Osteocyte (in vitro differentiated cells): ENCODE data around the gene MYO15A. TPM values are rescaled to one million over a fixed set of nuclear protein-coding genes. Genes with fewer than 3 reads are reported as not detected.

Experiments used
- DNase-seq: peaks from one replicate; pipeline ENCODE4 v3.0.0; 2021; ENCODE audit warnings: mixed read lengths; ENCODE audit not compliant: unreplicated experiment; ENCODE audit errors: extremely low spot score
- H3K27ac Mint-ChIP-seq: one replicate; pipeline ENCODE4 v1.8.0; 2021; ENCODE audit warnings: mild to moderate bottlenecking, mixed read lengths; ENCODE audit not compliant: unreplicated experiment
- H3K27me3 Mint-ChIP-seq: one replicate; pipeline ENCODE4 v1.8.0; 2021; ENCODE audit warnings: mixed read lengths; ENCODE audit not compliant: unreplicated experiment
- H3K36me3 Mint-ChIP-seq: one replicate; pipeline ENCODE4 v1.8.0; 2021; ENCODE audit warnings: mixed read lengths; ENCODE audit not compliant: unreplicated experiment
- H3K4me1 Mint-ChIP-seq: one replicate; pipeline ENCODE4 v1.8.0; 2021; ENCODE audit warnings: mixed read lengths; ENCODE audit not compliant: unreplicated experiment
- H3K4me3 Mint-ChIP-seq: one replicate; pipeline ENCODE4 v1.8.0; 2021; ENCODE audit warnings: mild to moderate bottlenecking, moderate library complexity, mixed read lengths; ENCODE audit not compliant: unreplicated experiment
- H3K9me3 Mint-ChIP-seq: one replicate; pipeline ENCODE4 v1.8.0; 2021; ENCODE audit warnings: mixed read lengths; ENCODE audit not compliant: unreplicated experiment
- CTCF ChIP-seq: fragments of 200-600 bp; sonication (generic); IDR thresholded peaks from 2 replicates; pipeline ENCODE4 v1.5.0; 2021; ENCODE audit warnings: antibody characterized with exemption, mild to moderate bottlenecking, moderate library complexity
- long read RNA-seq: library from polyadenylated mRNA; unstranded; transcript quantifications from one replicate; pipeline ENCODE4 v2.0.0, GENCODE V29; 2021
- total RNA-seq: library from RNA; stranded (reverse); gene quantifications from 2 replicates; pipeline ENCODE4 v1.2.1, GENCODE V29; 2021

Gene MYO15A, protein sequence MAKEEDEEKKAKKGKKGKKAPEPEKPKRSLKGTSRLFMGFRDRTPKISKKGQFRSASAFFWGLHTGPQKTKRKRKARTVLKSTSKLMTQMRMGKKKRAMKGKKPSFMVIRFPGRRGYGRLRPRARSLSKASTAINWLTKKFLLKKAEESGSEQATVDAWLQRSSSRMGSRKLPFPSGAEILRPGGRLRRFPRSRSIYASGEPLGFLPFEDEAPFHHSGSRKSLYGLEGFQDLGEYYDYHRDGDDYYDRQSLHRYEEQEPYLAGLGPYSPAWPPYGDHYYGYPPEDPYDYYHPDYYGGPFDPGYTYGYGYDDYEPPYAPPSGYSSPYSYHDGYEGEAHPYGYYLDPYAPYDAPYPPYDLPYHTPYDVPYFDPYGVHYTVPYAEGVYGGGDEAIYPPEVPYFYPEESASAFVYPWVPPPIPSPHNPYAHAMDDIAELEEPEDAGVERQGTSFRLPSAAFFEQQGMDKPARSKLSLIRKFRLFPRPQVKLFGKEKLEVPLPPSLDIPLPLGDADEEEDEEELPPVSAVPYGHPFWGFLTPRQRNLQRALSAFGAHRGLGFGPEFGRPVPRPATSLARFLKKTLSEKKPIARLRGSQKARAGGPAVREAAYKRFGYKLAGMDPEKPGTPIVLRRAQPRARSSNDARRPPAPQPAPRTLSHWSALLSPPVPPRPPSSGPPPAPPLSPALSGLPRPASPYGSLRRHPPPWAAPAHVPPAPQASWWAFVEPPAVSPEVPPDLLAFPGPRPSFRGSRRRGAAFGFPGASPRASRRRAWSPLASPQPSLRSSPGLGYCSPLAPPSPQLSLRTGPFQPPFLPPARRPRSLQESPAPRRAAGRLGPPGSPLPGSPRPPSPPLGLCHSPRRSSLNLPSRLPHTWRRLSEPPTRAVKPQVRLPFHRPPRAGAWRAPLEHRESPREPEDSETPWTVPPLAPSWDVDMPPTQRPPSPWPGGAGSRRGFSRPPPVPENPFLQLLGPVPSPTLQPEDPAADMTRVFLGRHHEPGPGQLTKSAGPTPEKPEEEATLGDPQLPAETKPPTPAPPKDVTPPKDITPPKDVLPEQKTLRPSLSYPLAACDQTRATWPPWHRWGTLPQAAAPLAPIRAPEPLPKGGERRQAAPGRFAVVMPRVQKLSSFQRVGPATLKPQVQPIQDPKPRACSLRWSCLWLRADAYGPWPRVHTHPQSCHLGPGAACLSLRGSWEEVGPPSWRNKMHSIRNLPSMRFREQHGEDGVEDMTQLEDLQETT (N-terminal part only)
- total RNA-seq, result 0.21 and 0.37 TPM in 2 replicates
- long read RNA-seq, result 0 reads

DNA sequence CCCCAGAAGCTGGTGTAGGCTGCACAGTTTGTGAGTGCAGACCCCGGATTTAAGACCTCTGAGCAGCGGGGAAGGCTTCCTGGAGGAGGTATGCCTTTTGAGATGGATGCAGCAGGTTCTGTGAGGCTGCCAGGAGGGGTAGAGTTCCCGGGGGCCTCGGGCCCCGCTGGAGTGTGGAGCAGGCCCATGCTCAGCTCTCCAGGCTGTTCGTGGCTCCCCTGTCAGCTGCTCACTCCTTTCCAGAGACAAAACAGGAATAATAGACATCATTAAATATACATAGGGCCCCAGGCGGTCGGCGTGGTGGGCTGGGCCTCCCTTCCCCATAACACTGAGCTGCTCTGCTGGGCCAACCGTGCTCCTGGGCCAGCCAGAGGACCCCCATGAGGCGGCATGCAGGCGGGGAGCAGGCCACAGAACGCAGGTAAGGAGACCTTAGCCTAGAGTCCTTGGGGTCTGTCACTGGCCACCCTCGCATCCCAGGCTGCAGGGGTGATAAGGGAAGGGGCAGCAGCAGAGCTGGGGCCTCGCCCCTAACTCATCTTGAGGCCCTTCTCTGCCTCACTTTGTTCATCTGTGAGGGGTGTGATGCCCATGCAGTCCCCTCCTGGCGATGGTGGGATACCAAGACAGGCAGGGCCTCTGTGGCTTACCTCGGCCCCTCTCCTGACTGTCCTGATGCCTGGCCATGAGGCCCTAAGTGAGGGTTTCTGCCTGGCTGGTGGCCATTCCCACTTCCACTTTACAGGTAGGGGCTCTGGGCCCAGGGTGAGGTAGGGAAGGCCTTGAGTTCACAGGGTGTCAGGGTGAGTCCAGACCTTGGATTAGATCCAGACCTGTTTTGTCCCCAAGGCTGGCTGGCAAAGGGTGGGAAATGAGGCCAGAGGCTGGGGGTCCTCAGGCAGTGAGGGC lies at the start of gene MYO15A:
Gene MYO15A (plus strand): TSS at position 356 of the 912 bp plus-strand sequence. CDS start 10,045 bp downstream, outside the sequence.
- TF ChIP-seq CTCF, result no peak
- Mint-ChIP-seq H3K36me3 (peaks cover 4% of the 10 kb centered on the region), H3K4me1 (no peaks in the 10 kb centered on the region), H3K4me3 (no peak within 1 kb of the TSS), H3K9me3 (no peaks in the 10 kb centered on the region), H3K27ac (no peak within 1 kb of the TSS), H3K27me3 (no peaks in the 10 kb centered on the region)
- DNase-seq, result no peak

DNA sequence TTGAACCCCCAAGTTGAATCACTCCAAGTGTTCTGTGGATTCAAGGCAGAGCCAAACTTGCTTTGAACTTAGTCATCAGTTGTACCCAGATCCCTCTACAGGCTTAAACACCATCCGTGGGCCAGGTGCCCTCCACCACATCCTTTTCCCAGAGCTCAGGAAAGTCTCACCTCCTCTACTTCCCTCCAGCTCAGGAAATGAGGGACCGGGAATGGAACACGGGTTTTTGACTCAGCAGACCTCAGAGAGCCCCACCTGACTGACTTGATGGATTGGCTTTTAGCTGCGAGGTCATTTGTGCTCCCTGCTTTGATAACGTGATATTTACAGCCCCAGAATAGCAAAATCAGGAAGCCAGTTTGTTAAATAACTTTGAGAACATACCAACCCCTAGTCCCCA lies 49.3 kb upstream of the MYO15A start:
- Mint-ChIP-seq H3K9me3 (no peaks in the 10 kb centered on the region), H3K36me3 (peaks cover 47% of the 10 kb centered on the region), H3K4me1 (no peaks in the 10 kb centered on the region), H3K27me3 (no peaks in the 10 kb centered on the region), H3K4me3 (no peak overlapping the region), H3K27ac (no peak overlapping the region)
- TF ChIP-seq CTCF, result no peak
- DNase-seq, result no peak

DNA sequence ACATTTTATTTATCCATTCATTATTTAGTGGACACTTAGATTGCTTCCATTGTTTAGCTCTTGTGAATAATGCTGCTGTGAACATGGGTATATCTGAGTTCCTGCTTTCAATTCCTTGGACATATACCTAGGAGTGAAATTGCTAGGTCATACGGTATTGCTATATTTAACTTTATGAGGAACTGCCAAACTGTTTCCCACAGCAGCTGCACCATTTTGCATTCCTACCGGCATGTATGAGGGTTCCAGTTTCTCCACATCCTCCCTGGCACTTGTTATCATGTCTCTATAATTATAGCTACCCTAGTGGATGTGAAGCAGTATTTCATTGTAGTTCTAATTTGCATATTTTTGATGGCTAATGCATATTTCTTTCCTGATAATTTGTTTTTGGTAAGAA lies 44.5 kb upstream of the MYO15A start:
- H3K27ac Mint-ChIP-seq, result no peak overlapping the region
- no peak overlapping the region for H3K4me3 Mint-ChIP-seq
- peaks cover 34% of the 10 kb centered on the region for H3K36me3 Mint-ChIP-seq
- no peak for DNase-seq
- no peaks in the 10 kb centered on the region for H3K27me3 Mint-ChIP-seq
- no peaks in the 10 kb centered on the region for H3K4me1 Mint-ChIP-seq
- H3K9me3 Mint-ChIP-seq, result no peaks in the 10 kb centered on the region
- no peak for TF ChIP-seq CTCF

DNA sequence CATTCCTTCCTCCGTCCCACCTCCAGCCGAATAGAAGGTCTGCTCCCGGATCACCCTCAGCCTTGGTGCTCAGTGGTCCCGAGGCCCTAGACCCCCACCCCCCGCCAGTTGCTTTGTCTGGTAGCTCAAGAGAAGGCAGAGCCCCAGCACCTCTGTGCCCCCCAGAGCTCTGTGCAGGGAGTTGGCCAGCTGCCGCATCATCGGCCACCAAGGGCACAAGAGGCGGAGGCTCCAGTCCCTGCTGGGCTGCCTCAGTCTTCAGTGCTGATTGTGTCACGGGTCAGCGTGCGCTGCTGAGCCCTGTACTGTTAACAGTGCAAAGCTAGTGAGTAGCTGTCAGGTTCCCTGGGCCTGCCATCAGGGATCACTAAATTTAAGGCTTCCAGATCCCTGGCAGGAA lies 43.0 kb upstream of the MYO15A start:
- H3K9me3 Mint-ChIP-seq, result no peaks in the 10 kb centered on the region
- H3K4me3 Mint-ChIP-seq, result no peak overlapping the region
- H3K27me3 Mint-ChIP-seq, result no peaks in the 10 kb centered on the region
- no peak overlapping the region for H3K27ac Mint-ChIP-seq
- DNase-seq, result no peak
- peaks cover 5% of the 10 kb centered on the region for H3K4me1 Mint-ChIP-seq
- H3K36me3 Mint-ChIP-seq, result peaks cover 28% of the 10 kb centered on the region
- TF ChIP-seq CTCF, result no peak
